ENCODE results near the gene NOS1AP.

Gene NOS1AP

DNA sequence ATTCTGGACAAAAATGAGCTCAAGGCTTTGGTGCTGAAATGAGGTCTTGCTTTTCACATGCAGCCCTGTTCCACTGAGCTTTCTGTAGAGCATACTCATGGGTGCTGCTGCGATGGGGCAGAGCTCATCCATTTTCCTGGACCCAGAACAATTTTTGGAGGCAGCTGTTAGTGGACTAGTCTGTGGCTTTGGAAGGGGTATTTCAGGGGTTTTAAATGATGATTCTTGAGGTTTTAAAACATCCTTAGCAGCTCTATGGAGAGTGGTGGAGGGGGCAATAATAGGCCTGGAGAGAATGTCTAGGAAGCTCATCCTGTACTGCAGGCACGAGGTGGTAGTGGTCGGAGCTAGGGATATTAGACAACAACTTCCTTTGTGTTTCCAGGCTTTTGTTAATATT, 16.5 kb downstream of the NOS1AP start:
- DNase-seq (ENCODE audit: low read depth, low spot score), result no peak
- Histone ChIP-seq H3K4me3 (ENCODE audit: low read length) (no peak overlapping the region), H3K27me3 (ENCODE audit: control insufficient read depth, insufficient read depth, low read length) (no peaks in the 10 kb centered on the region), H3K9me3 (ENCODE audit: control insufficient read depth, insufficient read depth, low read length) (no peaks in the 10 kb centered on the region), H3K4me1 (ENCODE audit: control insufficient read depth, insufficient read depth, low read length) (no peaks in the 10 kb centered on the region), H3K36me3 (ENCODE audit: control insufficient read depth, insufficient read depth, low read length) (no peaks in the 10 kb centered on the region), H3K27ac (ENCODE audit: low read length) (no peak overlapping the region)
- no CpG with 5 or more reads among the region's 3 CpGs for WGBS (ENCODE audit: insufficient coverage, insufficient read length)

DNA sequence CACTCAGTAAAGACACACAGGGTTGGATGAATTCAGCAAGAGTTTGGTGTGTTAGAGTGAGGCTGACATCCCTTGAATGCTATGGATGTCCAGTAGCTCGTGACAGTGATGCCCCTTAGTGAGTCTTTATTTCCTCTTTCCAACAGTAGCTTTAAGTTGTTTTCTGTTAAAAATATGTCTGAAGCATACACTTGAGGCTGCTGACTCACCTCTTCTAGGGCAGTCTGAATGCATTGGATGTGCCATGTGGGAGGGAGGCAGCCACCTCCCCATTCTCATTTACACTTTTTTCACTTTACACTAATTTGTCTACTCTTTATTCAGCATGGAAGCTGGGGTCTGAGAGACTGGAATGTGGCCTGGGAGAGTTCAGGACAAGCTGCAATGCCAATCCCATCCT, 17.6 kb downstream of the NOS1AP start:
- Histone ChIP-seq H3K4me3 (ENCODE audit: low read length) (no peak overlapping the region), H3K9me3 (ENCODE audit: control insufficient read depth, insufficient read depth, low read length) (no peaks in the 10 kb centered on the region), H3K27ac (ENCODE audit: low read length) (no peak overlapping the region), H3K36me3 (ENCODE audit: control insufficient read depth, insufficient read depth, low read length) (no peaks in the 10 kb centered on the region), H3K27me3 (ENCODE audit: control insufficient read depth, insufficient read depth, low read length) (no peaks in the 10 kb centered on the region), H3K4me1 (ENCODE audit: control insufficient read depth, insufficient read depth, low read length) (0 out of 2 replicates have a peak, but pooled peaks cover 1% of the 10 kb centered on the region)
- DNase-seq (ENCODE audit: low read depth, low spot score), result no peak
- WGBS (ENCODE audit: insufficient coverage, insufficient read length), result no CpG with 5 or more reads among the region's 1 CpG

DNA sequence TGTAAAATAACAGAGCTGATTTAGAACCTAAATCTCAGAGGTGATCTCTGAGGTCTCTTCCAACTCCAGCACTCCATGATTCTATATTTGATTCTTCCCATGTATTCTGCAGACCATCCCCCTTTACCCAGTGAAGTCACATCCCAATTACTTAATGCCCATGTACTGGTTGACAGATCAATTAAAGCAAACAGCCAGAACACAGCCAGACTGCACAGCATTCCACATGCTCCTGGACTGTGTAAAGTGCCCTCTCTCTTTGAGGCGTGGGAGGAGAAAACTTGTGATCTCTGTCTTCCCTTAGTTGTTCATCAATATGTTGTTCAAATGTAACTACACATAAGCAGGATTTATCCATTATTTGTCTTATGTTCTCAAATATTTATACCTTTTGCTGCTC, 18.1 kb downstream of the NOS1AP start:
- 0 out of 2 replicates have a peak, but pooled peaks cover 1% of the 10 kb centered on the region for H3K4me1 ChIP-seq (ENCODE audit: control insufficient read depth, insufficient read depth, low read length)
- DNase-seq (ENCODE audit: low read depth, low spot score), result no peak
- no peaks in the 10 kb centered on the region for H3K36me3 ChIP-seq (ENCODE audit: control insufficient read depth, insufficient read depth, low read length)
- H3K27ac ChIP-seq (ENCODE audit: low read length), result no peak overlapping the region
- no peaks in the 10 kb centered on the region for H3K9me3 ChIP-seq (ENCODE audit: control insufficient read depth, insufficient read depth, low read length)
- H3K4me3 ChIP-seq (ENCODE audit: low read length), result no peak overlapping the region
- H3K27me3 ChIP-seq (ENCODE audit: control insufficient read depth, insufficient read depth, low read length), result no peaks in the 10 kb centered on the region
- no CpG with 5 or more reads among the region's 1 CpG for WGBS (ENCODE audit: insufficient coverage, insufficient read length)

DNA sequence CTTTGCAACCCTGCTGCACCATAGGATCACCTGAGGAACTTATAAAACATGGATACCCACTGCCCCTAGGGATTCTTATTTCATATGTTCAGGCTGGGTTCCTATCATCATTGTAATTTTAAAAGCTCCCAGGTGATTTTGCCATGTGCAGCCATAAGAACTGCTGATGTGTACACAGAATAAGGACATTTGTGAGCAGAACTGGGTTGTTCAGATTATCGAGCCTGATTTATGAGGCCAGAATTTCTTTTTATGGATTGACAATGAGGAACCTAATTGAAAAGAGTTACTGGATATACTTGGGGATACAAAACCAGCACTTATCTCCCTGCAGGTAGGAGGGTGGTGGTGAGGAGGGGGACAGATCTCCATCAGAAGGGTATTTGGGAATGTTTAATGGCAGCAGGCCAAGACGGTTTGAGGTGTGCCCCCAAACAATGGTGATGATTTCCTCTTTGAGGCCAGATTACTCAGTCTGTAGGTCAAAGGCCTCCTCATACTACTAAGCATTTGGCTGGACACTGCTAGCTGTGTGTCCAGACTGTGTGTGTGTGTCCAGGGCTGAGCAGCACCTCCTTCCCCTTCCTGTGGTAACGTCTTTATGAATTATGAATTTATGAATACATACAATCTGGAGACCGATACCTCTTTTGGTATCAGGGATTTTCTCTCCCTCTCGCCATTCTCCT, 18.9 kb downstream of the NOS1AP start:
- H3K27me3 ChIP-seq (ENCODE audit: control insufficient read depth, insufficient read depth, low read length), result no peaks in the 10 kb centered on the region
- H3K4me1 ChIP-seq (ENCODE audit: control insufficient read depth, insufficient read depth, low read length), result 0 out of 2 replicates have a peak, but pooled peaks cover 1% of the 10 kb centered on the region
- H3K27ac ChIP-seq (ENCODE audit: low read length), result no peak overlapping the region
- H3K36me3 ChIP-seq (ENCODE audit: control insufficient read depth, insufficient read depth, low read length), result no peaks in the 10 kb centered on the region
- no peaks in the 10 kb centered on the region for H3K9me3 ChIP-seq (ENCODE audit: control insufficient read depth, insufficient read depth, low read length)
- H3K4me3 ChIP-seq (ENCODE audit: low read length), result no peak overlapping the region
- no CpG with 5 or more reads among the region's 5 CpGs for WGBS (ENCODE audit: insufficient coverage, insufficient read length)
- no peak for DNase-seq (ENCODE audit: low read depth, low spot score)

DNA sequence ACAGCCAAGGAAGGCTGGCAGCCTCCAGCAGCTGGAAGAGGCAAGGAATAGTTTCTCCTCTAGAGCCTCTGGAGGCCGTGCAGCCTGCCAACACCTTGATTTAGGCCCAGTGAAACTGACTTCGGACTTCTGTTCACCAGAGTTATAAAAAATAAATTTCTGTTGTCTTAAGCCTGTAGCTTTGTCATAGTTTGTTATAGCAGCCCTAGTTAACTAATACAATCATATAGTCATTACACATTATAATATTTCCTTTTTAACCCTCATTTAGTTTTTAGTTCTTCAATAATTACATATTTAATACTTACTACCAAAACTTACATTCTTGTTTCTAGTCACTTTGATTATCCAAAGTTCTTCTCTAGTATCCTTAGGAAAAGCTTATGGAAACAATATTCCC, 20.3 kb downstream of the NOS1AP start:
- Histone ChIP-seq H3K27me3 (ENCODE audit: control insufficient read depth, insufficient read depth, low read length) (no peaks in the 10 kb centered on the region), H3K4me1 (ENCODE audit: control insufficient read depth, insufficient read depth, low read length) (0 out of 2 replicates have a peak, but pooled peaks cover 1% of the 10 kb centered on the region), H3K9me3 (ENCODE audit: control insufficient read depth, insufficient read depth, low read length) (no peaks in the 10 kb centered on the region), H3K4me3 (ENCODE audit: low read length) (no peak overlapping the region), H3K27ac (ENCODE audit: low read length) (no peak overlapping the region), H3K36me3 (ENCODE audit: control insufficient read depth, insufficient read depth, low read length) (no peaks in the 10 kb centered on the region)
- no peak for DNase-seq (ENCODE audit: low read depth, low spot score)
- no CpG with 5 or more reads among the region's 2 CpGs for whole genome bisulfite sequencing (ENCODE audit: insufficient coverage, insufficient read length)

DNA sequence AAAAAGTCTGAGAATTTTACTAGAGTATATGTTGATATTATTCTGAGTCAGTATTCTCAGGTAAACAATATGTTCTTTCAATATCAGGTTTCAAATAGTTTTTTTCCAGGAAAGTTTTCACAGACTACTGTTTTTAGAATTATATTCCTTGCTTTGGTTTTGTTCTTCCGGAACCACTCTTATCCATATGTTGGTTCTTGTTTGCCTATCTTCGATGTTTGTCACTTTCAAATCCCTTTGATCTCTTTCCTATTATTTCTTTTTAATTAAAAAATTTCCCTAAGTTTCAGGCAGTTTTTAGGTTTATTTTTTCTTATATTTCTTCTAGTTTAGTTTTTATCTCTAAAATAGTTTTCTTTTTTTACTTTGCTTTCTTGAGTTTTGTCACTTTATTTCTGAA, 20.9 kb downstream of the NOS1AP start:
- H3K4me3 ChIP-seq (ENCODE audit: low read length), result no peak overlapping the region
- no peaks in the 10 kb centered on the region for H3K27me3 ChIP-seq (ENCODE audit: control insufficient read depth, insufficient read depth, low read length)
- no CpG with 5 or more reads among the region's 2 CpGs for WGBS (ENCODE audit: insufficient coverage, insufficient read length)
- DNase-seq (ENCODE audit: low read depth, low spot score), result no peak
- no peaks in the 10 kb centered on the region for H3K9me3 ChIP-seq (ENCODE audit: control insufficient read depth, insufficient read depth, low read length)
- H3K27ac ChIP-seq (ENCODE audit: low read length), result no peak overlapping the region
- H3K4me1 ChIP-seq (ENCODE audit: control insufficient read depth, insufficient read depth, low read length), result 0 out of 2 replicates have a peak, but pooled peaks cover 1% of the 10 kb centered on the region
- no peaks in the 10 kb centered on the region for H3K36me3 ChIP-seq (ENCODE audit: control insufficient read depth, insufficient read depth, low read length)

DNA sequence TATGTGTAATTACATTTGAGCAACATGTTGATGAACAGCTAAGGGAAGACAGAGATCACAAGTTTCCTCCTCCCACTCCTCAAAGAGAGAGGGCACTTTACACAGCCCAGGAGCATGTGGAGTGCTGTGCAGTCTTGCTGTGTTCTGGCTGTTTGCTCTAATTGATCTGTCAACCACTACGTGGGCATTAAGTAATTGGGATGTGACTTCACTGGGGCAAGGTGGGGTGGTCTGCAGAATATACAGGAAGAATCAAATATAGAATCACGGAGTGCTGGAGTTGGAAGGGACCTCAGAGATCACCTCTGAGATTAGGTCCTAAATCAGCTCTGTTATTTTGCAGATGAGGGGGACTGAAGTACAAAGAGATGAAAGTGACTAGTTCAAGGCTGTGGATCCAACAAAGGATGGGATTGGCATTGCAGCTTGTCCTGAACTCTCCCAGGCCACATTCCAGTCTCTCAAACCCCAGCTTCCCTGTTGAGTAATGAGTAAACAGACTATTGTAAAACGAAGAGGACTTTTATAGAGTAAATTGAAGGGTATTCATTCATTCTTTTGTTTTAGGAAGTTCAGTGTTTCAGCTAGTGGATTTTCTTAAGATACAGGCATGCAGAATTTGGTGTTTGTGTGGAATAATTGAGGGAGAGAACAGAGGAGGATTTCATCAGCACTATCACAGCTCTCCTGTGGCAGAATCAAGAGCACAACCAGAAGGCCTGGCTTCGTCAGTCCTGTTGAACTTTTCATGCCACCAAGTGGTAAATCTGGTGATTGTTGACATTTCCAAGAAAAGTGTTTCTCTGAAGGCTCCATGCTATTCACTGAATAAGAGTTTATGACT, 22.4 kb downstream of the NOS1AP start:
- Histone ChIP-seq H3K27me3 (ENCODE audit: control insufficient read depth, insufficient read depth, low read length) (no peaks in the 10 kb centered on the region), H3K9me3 (ENCODE audit: control insufficient read depth, insufficient read depth, low read length) (no peaks in the 10 kb centered on the region), H3K4me1 (ENCODE audit: control insufficient read depth, insufficient read depth, low read length) (0 out of 2 replicates have a peak, but pooled peaks cover 1% of the 10 kb centered on the region), H3K27ac (ENCODE audit: low read length) (no peak overlapping the region), H3K4me3 (ENCODE audit: low read length) (no peak overlapping the region), H3K36me3 (ENCODE audit: control insufficient read depth, insufficient read depth, low read length) (no peaks in the 10 kb centered on the region)
- WGBS (ENCODE audit: insufficient coverage, insufficient read length), result no CpG with 5 or more reads among the region's 4 CpGs
- DNase-seq (ENCODE audit: low read depth, low spot score), result no peak

DNA sequence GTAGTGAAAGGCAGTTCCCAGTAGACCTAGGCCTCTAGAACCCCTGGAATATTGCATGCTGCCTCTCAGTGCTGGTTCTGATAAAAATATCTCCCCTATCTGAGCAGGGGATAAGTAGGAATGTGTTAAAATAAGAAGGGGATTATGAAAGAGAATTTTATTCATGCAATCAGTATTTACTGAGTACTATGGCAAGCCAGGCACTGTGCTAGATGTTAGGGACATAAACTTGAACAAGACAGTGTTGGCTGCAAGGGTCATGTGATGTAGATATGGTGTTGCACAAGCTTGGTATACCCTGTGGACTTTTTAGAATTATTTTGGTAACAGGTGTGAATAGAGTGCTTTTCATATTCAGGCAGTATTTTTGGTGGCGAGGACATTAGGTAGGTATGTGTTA, 23.6 kb downstream of the NOS1AP start:
- WGBS (ENCODE audit: insufficient coverage, insufficient read length), result no CpG with 5 or more reads among the region's 1 CpG
- Histone ChIP-seq H3K4me3 (ENCODE audit: low read length) (no peak overlapping the region), H3K36me3 (ENCODE audit: control insufficient read depth, insufficient read depth, low read length) (no peaks in the 10 kb centered on the region), H3K27ac (ENCODE audit: low read length) (no peak overlapping the region), H3K9me3 (ENCODE audit: control insufficient read depth, insufficient read depth, low read length) (no peaks in the 10 kb centered on the region), H3K4me1 (ENCODE audit: control insufficient read depth, insufficient read depth, low read length) (0 out of 2 replicates have a peak, but pooled peaks cover 1% of the 10 kb centered on the region), H3K27me3 (ENCODE audit: control insufficient read depth, insufficient read depth, low read length) (no peaks in the 10 kb centered on the region)
- no peak for DNase-seq (ENCODE audit: low read depth, low spot score)

DNA sequence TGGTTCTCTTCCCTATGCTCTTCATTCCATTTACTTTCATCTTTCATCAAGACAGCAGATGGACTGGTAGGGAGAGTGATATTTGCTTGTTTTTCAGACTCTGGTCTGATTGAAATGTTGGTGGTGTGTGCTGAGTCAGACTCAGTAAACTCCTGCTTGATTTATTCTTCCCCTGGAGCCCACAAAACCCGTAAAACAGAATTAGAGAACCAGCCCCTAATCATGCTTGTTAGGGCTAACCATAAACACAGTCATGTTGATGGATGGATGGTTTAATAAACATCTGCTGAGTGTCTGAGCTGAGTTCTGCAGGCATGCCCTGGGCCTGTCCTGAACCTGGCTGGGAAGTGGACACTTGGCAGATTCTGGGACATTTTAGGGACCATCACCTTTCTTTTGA, 24.8 kb downstream of the NOS1AP start:
- Histone ChIP-seq H3K27me3 (ENCODE audit: control insufficient read depth, insufficient read depth, low read length) (no peaks in the 10 kb centered on the region), H3K4me1 (ENCODE audit: control insufficient read depth, insufficient read depth, low read length) (0 out of 2 replicates have a peak, but pooled peaks cover 1% of the 10 kb centered on the region), H3K9me3 (ENCODE audit: control insufficient read depth, insufficient read depth, low read length) (no peaks in the 10 kb centered on the region), H3K4me3 (ENCODE audit: low read length) (no peak overlapping the region), H3K27ac (ENCODE audit: low read length) (no peak overlapping the region), H3K36me3 (ENCODE audit: control insufficient read depth, insufficient read depth, low read length) (no peaks in the 10 kb centered on the region)
- no CpG with 5 or more reads among the region's 1 CpG for WGBS (ENCODE audit: insufficient coverage, insufficient read length)
- DNase-seq (ENCODE audit: low read depth, low spot score), result no peak

DNA sequence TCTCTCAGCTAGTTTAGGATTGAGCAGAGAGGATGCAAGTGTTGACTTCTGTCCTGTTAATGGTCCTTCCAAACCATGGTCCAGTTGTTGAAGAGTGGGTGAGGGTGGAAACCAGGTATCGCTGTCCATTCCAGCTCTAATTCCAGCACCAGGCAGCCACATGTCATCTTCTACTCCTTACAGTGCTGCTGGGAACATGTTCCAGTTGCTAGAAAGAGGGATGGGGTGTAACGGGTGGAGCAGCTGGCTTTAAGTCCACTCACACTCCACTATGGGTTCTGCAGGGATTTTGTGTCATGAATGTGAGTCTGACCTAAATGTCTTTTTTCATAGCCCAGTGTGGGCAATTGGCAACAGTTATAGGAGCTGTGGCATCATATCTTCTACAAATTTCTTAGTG, 25.2 kb downstream of the NOS1AP start:
- H3K4me3 ChIP-seq (ENCODE audit: low read length), result no peak overlapping the region
- DNase-seq (ENCODE audit: low read depth, low spot score), result no peak
- no CpG with 5 or more reads among the region's 2 CpGs for WGBS (ENCODE audit: insufficient coverage, insufficient read length)
- no peak overlapping the region for H3K27ac ChIP-seq (ENCODE audit: low read length)
- H3K36me3 ChIP-seq (ENCODE audit: control insufficient read depth, insufficient read depth, low read length), result no peaks in the 10 kb centered on the region
- no peaks in the 10 kb centered on the region for H3K27me3 ChIP-seq (ENCODE audit: control insufficient read depth, insufficient read depth, low read length)
- H3K9me3 ChIP-seq (ENCODE audit: control insufficient read depth, insufficient read depth, low read length), result no peaks in the 10 kb centered on the region
- 0 out of 2 replicates have a peak, but pooled peaks cover 1% of the 10 kb centered on the region for H3K4me1 ChIP-seq (ENCODE audit: control insufficient read depth, insufficient read depth, low read length)

All from iPS DF 6.9 (cell line).